Transverse colon (tissue), 4 donors: Measurements from ENCODE around the gene ZNF644. TPM values are rescaled to one million over a fixed set of nuclear protein-coding genes. Genes with fewer than 3 reads are reported as not detected.

Source experiments
- DNase-seq: peaks from one replicate; pipeline ENCODE4 v3.0.0-alpha.2; 2019
- H3K27ac ChIP-seq, 4 donors: fragments of 200-600 bp; sonication (generic); 2 replicates each; pipeline ENCODE4 v1.5.1; 2016 to 2018; ENCODE audit warnings: inconsistent platforms in 4 of 4
- H3K27me3 ChIP-seq: fragments of 200-600 bp; sonication (generic); 2 replicates; pipeline ENCODE4 v1.5.1; 2017; ENCODE audit warnings: inconsistent platforms
- H3K36me3 ChIP-seq, 4 donors: fragments of 200-600 bp; sonication (generic); 2 replicates each; pipeline ENCODE4 v1.5.1; 2017 to 2019; ENCODE audit warnings: inconsistent platforms in 4 of 4
- H3K4me1 ChIP-seq, 4 donors: fragments of 200-600 bp; sonication (generic); 2 replicates each; pipeline ENCODE4 v1.5.1; 2017 to 2020; ENCODE audit warnings: inconsistent platforms in 4 of 4
- H3K4me3 ChIP-seq, 4 donors: fragments of 200-600 bp; sonication (generic); 1 replicate in 1 of 4; 2 replicates in 3 of 4; pipeline versions ENCODE4 v1.5.1 to v1.6.1; 2017 to 2019; ENCODE audit warnings: inconsistent platforms in 4 of 4
- H3K9me3 ChIP-seq, 2 donors: fragments of 200-600 bp; sonication (generic); 2 replicates each; pipeline ENCODE4 v1.5.1; 2017 to 2019; ENCODE audit warnings: inconsistent platforms in 2 of 2
- CTCF ChIP-seq, 5 experiments: fragments of 200-600 bp in 3 of 5; fragments of 450-650 bp in 2 of 5; sonication (generic) in 3 of 5; IDR thresholded peaks; 1 replicate in 2 of 5; 2 replicates in 3 of 5; pipeline ENCODE4 v1.5.1; 2016 to 2017; ENCODE audit warnings: antibody characterized with exemption in 5 of 5, inconsistent platforms in 3 of 5, mild to moderate bottlenecking in 2 of 5, moderate library complexity in 1 of 5
- EP300 ChIP-seq: sonication (generic); formaldehyde crosslinking; IDR thresholded peaks from one replicate; pipeline ENCODE4 v1.6.1; 2017; ENCODE audit warnings: antibody characterized with exemption, low read depth
- POLR2A ChIP-seq: fragments of 450-650 bp; IDR thresholded peaks from one replicate; pipeline ENCODE4 v1.6.1; 2016; ENCODE audit warnings: antibody characterized with exemption, mild to moderate bottlenecking, moderate library complexity
- POLR2AphosphoS5 ChIP-seq, 3 donors: sonication (generic); formaldehyde crosslinking; IDR thresholded peaks; one replicate each; pipeline ENCODE4 v1.6.1; 2016; ENCODE audit warnings: antibody characterized with exemption in 3 of 3
- WGBS, 2 donors: methylation state at CpG; one replicate each; pipeline ENCODE4 v1.1.5; 2018; ENCODE audit warnings: low coverage in 1 of 2; 5-methylcytosine and 5-hydroxymethylcytosine counted together
- in situ Hi-C, 4 donors: fragments of 200-750 bp; cut with MboI; loops; one replicate each; pipeline versions ENCODE4 v1.15.0 to v1.15.1; 2017; ENCODE audit warnings: low sequenced_read_pairs in 3 of 4, low pct_ligation_motif_present in 1 of 4, low pct_unique_long_range_greater_than_20kb in 1 of 4
- intact Hi-C: fragments of 100-400 bp; cut with DNase I; formaldehyde crosslinking; loops from one replicate; pipeline ENCODE4 v1.15.1; 2023; ENCODE audit warnings: low total_unique reads
- total RNA-seq, 4 donors: library from RNA; depleted of rRNA; stranded (reverse); fragments of >200 nt; gene quantifications; one replicate each; pipeline ENCODE4 v1.1.0, GENCODE V29; 2016

Gene ZNF644
- total RNA-seq, 4 donors from 2014 or later, result 19.5 to 86.2 (median 50.4) TPM

GRCh38 chr1:90987841-90988240 is 34.0 kb downstream of the ZNF644 start:
- intact Hi-C loops, result no loop called here

GRCh38 chr1:90986953-90987352 is 34.9 kb downstream of the ZNF644 start:
- in situ Hi-C loops (loop anchor here in 1 of 4 donors (25.0 kb wide), 1 partner anchor 175 kb away; no protein-coding TSS in a partner anchor), intact Hi-C loops (no loop called here)
- TF ChIP-seq POLR2AphosphoS5 (IDR thresholded peaks at IDR 0.05) (no peak), POLR2A (no peak), EP300 (no peak), CTCF (IDR thresholded peaks at IDR 0.05) (no peak)
- Histone ChIP-seq H3K27me3 (no peaks in the 10 kb centered on the region), H3K9me3 (peaks cover 8 to 10% of the 10 kb centered on the region in 2 donors), H3K36me3 (peaks cover 0 to 4% (median 0%) of the 10 kb centered on the region in 4 donors), H3K4me1 (peaks cover 0 to 22% (median 2%) of the 10 kb centered on the region in 4 donors), H3K27ac (no peak overlapping the region), H3K4me3 (no peak overlapping the region)
- no peak for DNase-seq
- 78% methylated on average over 2 of the region's 2 CpGs for WGBS, 2 donors

More at GRCh38 chr1:90987841-90988240, 34.0 kb downstream of the ZNF644 start:
- peaks cover 8 to 10% of the 10 kb centered on the region in 2 donors for H3K9me3 ChIP-seq
- in situ Hi-C loops, result loop anchor here in 1 of 4 donors (25.0 kb wide), 1 partner anchor 174 kb away; no protein-coding TSS in a partner anchor
- 78 to 96% methylated on average over 2 of the region's 2 CpGs for WGBS, 2 donors
- H3K36me3 ChIP-seq, result peaks cover 0 to 4% (median 0%) of the 10 kb centered on the region in 4 donors
- H3K4me3 ChIP-seq, result no peak overlapping the region
- no peaks in the 10 kb centered on the region for H3K27me3 ChIP-seq
- TF ChIP-seq POLR2AphosphoS5 (IDR thresholded peaks at IDR 0.05), result no peak
- TF ChIP-seq POLR2A, result no peak
- TF ChIP-seq CTCF (IDR thresholded peaks at IDR 0.05), result no peak
- H3K27ac ChIP-seq, result no peak overlapping the region
- no peak for DNase-seq
- peaks cover 0 to 26% (median 2%) of the 10 kb centered on the region in 4 donors for H3K4me1 ChIP-seq

- TF ChIP-seq CTCF (IDR thresholded peaks at IDR 0.05), result no peak
- no peak for TF ChIP-seq POLR2A
- no peak for TF ChIP-seq EP300
- TF ChIP-seq POLR2AphosphoS5 (IDR thresholded peaks at IDR 0.05), result no peak
- Histone ChIP-seq H3K4me3 (no peak overlapping the region), H3K9me3 (no peaks in the 10 kb centered on the region), H3K27ac (no peak overlapping the region), H3K36me3 (peaks cover 0 to 11% (median 0%) of the 10 kb centered on the region in 4 donors), H3K4me1 (peaks cover 0 to 29% (median 9%) of the 10 kb centered on the region in 4 donors), H3K27me3 (no peaks in the 10 kb centered on the region)
- 76 to 83% methylated on average over 1 of the region's 1 CpG for WGBS, 2 donors
- intact Hi-C loops (no loop called here), in situ Hi-C loops (loop anchor here in 1 of 4 donors (25.0 kb wide), 1 partner anchor 185 kb away; no protein-coding TSS in a partner anchor)
- DNase-seq, result no peak
Observed at GRCh38 chr1:90977522-90977921, 44.3 kb downstream of the ZNF644 start.

GRCh38 chr1:90973897-90974798 is 47.7 kb downstream of the ZNF644 start:
- 83 to 96% methylated on average over 4 to 5 of the region's 5 CpGs for WGBS, 2 donors
- intact Hi-C loops, result no loop called here
- in situ Hi-C loops, result loop anchor here in 2 of 4 donors (25.0 kb wide), 1 partner anchor 387 kb away; no protein-coding TSS in a partner anchor
- H3K9me3 ChIP-seq, result no peaks in the 10 kb centered on the region
- no peaks in the 10 kb centered on the region for H3K27me3 ChIP-seq
- H3K36me3 ChIP-seq, result peaks cover 0 to 16% (median 0%) of the 10 kb centered on the region in 4 donors
- no peak for TF ChIP-seq CTCF (IDR thresholded peaks at IDR 0.05)
- TF ChIP-seq EP300, result no peak
- no peak for TF ChIP-seq POLR2A
- TF ChIP-seq POLR2AphosphoS5 (IDR thresholded peaks at IDR 0.05), result no peak
- DNase-seq, result no peak
- H3K4me1 ChIP-seq, result peaks cover 0 to 21% (median 10%) of the 10 kb centered on the region in 4 donors
- no peak overlapping the region for H3K27ac ChIP-seq
- no peak overlapping the region for H3K4me3 ChIP-seq
